Right atrium auricular region (tissue), 2 donors: Measurements from ENCODE around the gene TCF21. TPM values are rescaled to one million over a fixed set of nuclear protein-coding genes. Genes with fewer than 3 reads are reported as not detected.

ENCODE experiments used
- DNase-seq: peaks from one replicate; pipeline ENCODE4 v3.0.0-alpha.2; 2019; ENCODE audit warnings: low spot score
- H3K27ac ChIP-seq, 2 donors: fragments of 200-600 bp; sonication (generic); 1 replicate in 1 of 2; 2 replicates in 1 of 2; pipeline ENCODE4 v1.5.1; 2016 to 2019
- H3K27me3 ChIP-seq, 2 donors: fragments of 200-600 bp; sonication (generic); one replicate each; pipeline versions ENCODE4 v1.5.1 to v1.6.0; 2017 to 2019
- H3K36me3 ChIP-seq: fragments of 200-600 bp; sonication (generic); one replicate; pipeline ENCODE4 v1.5.1; 2016
- H3K4me1 ChIP-seq, 2 donors: fragments of 200-600 bp; sonication (generic); one replicate each; pipeline versions ENCODE4 v1.5.1 to v1.6.0; 2017 to 2019
- H3K4me3 ChIP-seq, 2 donors: fragments of 200-600 bp; sonication (generic); 1 replicate in 1 of 2; 2 replicates in 1 of 2; pipeline ENCODE4 v1.5.1; 2017 to 2019; ENCODE audit warnings: mild to moderate bottlenecking in 1 of 2, moderate library complexity in 1 of 2
- H3K9me3 ChIP-seq, 2 donors: fragments of 200-600 bp; sonication (generic); one replicate each; pipeline ENCODE4 v1.5.1; 2019
- CTCF ChIP-seq, 2 donors: fragments of 200-600 bp; sonication (generic); IDR thresholded peaks; one replicate each; pipeline ENCODE4 v1.5.1; 2019; ENCODE audit warnings: antibody characterized with exemption in 2 of 2
- total RNA-seq, 2 donors: library from RNA; depleted of rRNA; stranded (reverse); fragments of >200 nt; gene quantifications; one replicate each; pipeline ENCODE4 v1.1.0, GENCODE V29; 2016

The TCF21 gene
- total RNA-seq, 2 donors from 2014 or later: 7.5 to 16.5 TPM

GRCh38 chr6:133863228-133863627 lies 25.7 kb upstream of the TCF21 start:
- DNase-seq: no peak
- no peaks in the 10 kb centered on the region for H3K27me3 ChIP-seq
- H3K4me3 ChIP-seq: no peak overlapping the region
- peaks cover 3 to 42% of the 10 kb centered on the region in 2 donors for H3K9me3 ChIP-seq
- H3K4me1 ChIP-seq: no peaks in the 10 kb centered on the region
- H3K27ac ChIP-seq: no peak overlapping the region
- TF ChIP-seq CTCF (IDR thresholded peaks at IDR 0.05): no peak
- H3K36me3 ChIP-seq: no peaks in the 10 kb centered on the region

GRCh38 chr6:133865680-133866079 lies 23.2 kb upstream of the TCF21 start:
- no peaks in the 10 kb centered on the region for H3K36me3 ChIP-seq
- DNase-seq: no peak
- no peak for TF ChIP-seq CTCF (IDR thresholded peaks at IDR 0.05)
- no peak overlapping the region for H3K4me3 ChIP-seq
- H3K4me1 ChIP-seq: no peaks in the 10 kb centered on the region
- H3K27me3 ChIP-seq: no peaks in the 10 kb centered on the region
- peaks cover 3 to 35% of the 10 kb centered on the region in 2 donors for H3K9me3 ChIP-seq
- H3K27ac ChIP-seq: no peak overlapping the region

- no peaks in the 10 kb centered on the region for H3K27me3 ChIP-seq
- H3K9me3 ChIP-seq: no peaks in the 10 kb centered on the region
- no peak overlapping the region for H3K27ac ChIP-seq
- DNase-seq: no peak
- H3K4me3 ChIP-seq: no peak overlapping the region
- TF ChIP-seq CTCF (IDR thresholded peaks at IDR 0.05): no peak
- no peaks in the 10 kb centered on the region for H3K36me3 ChIP-seq
- no peaks in the 10 kb centered on the region for H3K4me1 ChIP-seq
Measured at GRCh38 chr6:133871131-133871530, 17.8 kb upstream of the TCF21 start.

- DNase-seq: no peak
- Histone ChIP-seq H3K9me3 (no peaks in the 10 kb centered on the region), H3K4me1 (no peaks in the 10 kb centered on the region)
Measured at GRCh38 chr6:133873538-133873937, 15.4 kb upstream of the TCF21 start.

GRCh38 chr6:133877116-133877515 lies 11.8 kb upstream of the TCF21 start:
- Histone ChIP-seq H3K27ac (no peak overlapping the region), H3K4me3 (no peak overlapping the region), H3K36me3 (no peaks in the 10 kb centered on the region), H3K9me3 (no peaks in the 10 kb centered on the region), H3K27me3 (no peaks in the 10 kb centered on the region), H3K4me1 (no peaks in the 10 kb centered on the region)
- TF ChIP-seq CTCF (IDR thresholded peaks at IDR 0.05): no peak
- no peak for DNase-seq

More at GRCh38 chr6:133873538-133873937, 15.4 kb upstream of the TCF21 start:
- no peak for TF ChIP-seq CTCF (IDR thresholded peaks at IDR 0.05)
- Histone ChIP-seq H3K27ac (no peak overlapping the region), H3K4me3 (no peak overlapping the region), H3K36me3 (no peaks in the 10 kb centered on the region), H3K27me3 (no peaks in the 10 kb centered on the region)

- H3K27me3 ChIP-seq: no peaks in the 10 kb centered on the region
- TF ChIP-seq CTCF (IDR thresholded peaks at IDR 0.05): no peak
- no peak overlapping the region for H3K4me3 ChIP-seq
- H3K27ac ChIP-seq: no peak overlapping the region
- H3K36me3 ChIP-seq: no peaks in the 10 kb centered on the region
- no peaks in the 10 kb centered on the region for H3K9me3 ChIP-seq
- H3K4me1 ChIP-seq: no peaks in the 10 kb centered on the region
- no peak for DNase-seq
Measured at GRCh38 chr6:133880006-133880405, 8.9 kb upstream of the TCF21 start.
